Astrocyte (in vitro differentiated cells and primary cell): Measurements from ENCODE around the gene PLA2G4A. TPM values are rescaled to one million over a fixed set of nuclear protein-coding genes. Genes with fewer than 3 reads are reported as not detected.

ENCODE experiments used
- DNase-seq: peaks from one replicate; pipeline ENCODE4 v3.0.0-alpha.2; 2010; ENCODE audit warnings: low read depth
- FAIRE-seq: peaks from 2 replicates; lab custom pipeline; 2011; peaks lifted over from hg19 to GRCh38; lab: Jason Lieb, UNC
- H2AFZ ChIP-seq: 2 replicates; pipeline ENCODE4 v1.6.0; 2012; ENCODE audit warnings: low read depth, low read length, inconsistent platforms
- H3K27ac ChIP-seq: 2 replicates; pipeline ENCODE4 v1.5.1; 2011; ENCODE audit warnings: low read depth, low read length, inconsistent platforms
- H3K27me3 ChIP-seq: 2 replicates; pipeline ENCODE4 v1.6.0; 2011; ENCODE audit warnings: low read length, inconsistent platforms; ENCODE audit not compliant: insufficient read depth
- H3K36me3 ChIP-seq: 2 replicates; pipeline ENCODE4 v1.5.1; 2011; ENCODE audit warnings: low read length, inconsistent platforms; ENCODE audit not compliant: insufficient read depth
- H3K4me1 ChIP-seq: 2 replicates; pipeline ENCODE4 v1.5.1; 2011; ENCODE audit warnings: low read length, inconsistent platforms; ENCODE audit not compliant: insufficient read depth
- H3K4me2 ChIP-seq: 2 replicates; pipeline ENCODE4 v1.6.0; 2012; ENCODE audit warnings: low read length, inconsistent platforms
- H3K4me3 ChIP-seq: 2 replicates; pipeline ENCODE4 v1.5.1; 2011; ENCODE audit warnings: low read depth, mild to moderate bottlenecking, low read length, inconsistent platforms; ENCODE audit not compliant: insufficient read depth
- H3K79me2 ChIP-seq: 2 replicates; pipeline ENCODE4 v1.6.0; 2012; ENCODE audit warnings: mild to moderate bottlenecking, low read length, inconsistent platforms; ENCODE audit not compliant: insufficient read depth
- H3K9ac ChIP-seq: 2 replicates; pipeline ENCODE4 v1.6.0; 2012; ENCODE audit warnings: mild to moderate bottlenecking, low read length, inconsistent platforms
- H3K9me3 ChIP-seq: 2 replicates; pipeline ENCODE4 v1.5.1; 2012; ENCODE audit warnings: low read depth, mild to moderate bottlenecking, low read length, inconsistent platforms; ENCODE audit not compliant: insufficient read depth
- H4K20me1 ChIP-seq: 2 replicates; pipeline ENCODE4 v1.6.0; 2012; ENCODE audit warnings: low read length, inconsistent platforms; ENCODE audit not compliant: insufficient read depth
- H3K27ac Mint-ChIP-seq: one replicate; pipeline ENCODE4 v1.8.0; 2021; ENCODE audit warnings: mild to moderate bottlenecking, mixed read lengths; ENCODE audit not compliant: unreplicated experiment
- H3K27me3 Mint-ChIP-seq: one replicate; pipeline ENCODE4 v1.8.0; 2021; ENCODE audit warnings: low read depth, mixed read lengths; ENCODE audit not compliant: unreplicated experiment
- H3K36me3 Mint-ChIP-seq: one replicate; pipeline ENCODE4 v1.8.0; 2021; ENCODE audit warnings: low read depth, mixed read lengths; ENCODE audit not compliant: unreplicated experiment
- H3K4me1 Mint-ChIP-seq: one replicate; pipeline ENCODE4 v1.8.0; 2021; ENCODE audit warnings: low read depth, mixed read lengths; ENCODE audit not compliant: unreplicated experiment
- H3K4me3 Mint-ChIP-seq: one replicate; pipeline ENCODE4 v1.8.0; 2021; ENCODE audit warnings: mild to moderate bottlenecking, moderate library complexity, mixed read lengths; ENCODE audit not compliant: unreplicated experiment
- H3K9me3 Mint-ChIP-seq: one replicate; pipeline ENCODE4 v1.8.0; 2021; ENCODE audit warnings: mild to moderate bottlenecking, mixed read lengths; ENCODE audit not compliant: unreplicated experiment
- CTCF ChIP-seq: IDR thresholded peaks from 2 replicates; pipeline ENCODE4 v1.5.1; 2011; ENCODE audit warnings: low read depth, mild to moderate bottlenecking, inconsistent platforms, low read length, moderate library complexity; ENCODE audit not compliant: insufficient read depth
- EZH2 ChIP-seq: IDR thresholded peaks from 2 replicates; pipeline ENCODE4 v1.6.1; 2012; ENCODE audit warnings: mild to moderate bottlenecking, low read length, inconsistent platforms; ENCODE audit not compliant: insufficient read depth
- total RNA-seq: library from RNA; stranded (reverse); gene quantifications from 2 replicates; pipeline ENCODE4 v1.2.1, GENCODE V29; 2021

Gene PLA2G4A
- total RNA-seq, 1 donor from 2014 or later = 1.4 TPM

- Histone ChIP-seq H2AFZ (peak overlapping the region; percentile 20), H3K9me3 (no peaks in the 10 kb centered on the region), H4K20me1 (no peaks in the 10 kb centered on the region), H3K36me3 (no peaks in the 10 kb centered on the region), H3K27ac (peak overlapping the region; percentile 76), H3K27me3 (no peaks in the 10 kb centered on the region), H3K4me3 (no peak overlapping the region), H3K4me2 (peak overlapping the region; percentile 67), H3K9ac (peak overlapping the region; percentile 64), H3K4me1 (peaks cover 12% of the 10 kb centered on the region), H3K79me2 (no peaks in the 10 kb centered on the region)
- no peaks in the 10 kb centered on the region for H3K36me3 Mint-ChIP-seq
- no peak overlapping the region for H3K4me3 Mint-ChIP-seq
- H3K4me1 Mint-ChIP-seq = peaks cover 3% of the 10 kb centered on the region
- H3K27ac Mint-ChIP-seq = no peak overlapping the region
- no peaks in the 10 kb centered on the region for H3K27me3 Mint-ChIP-seq
- no peak for TF ChIP-seq CTCF
- TF ChIP-seq EZH2 = no peak
- FAIRE-seq (no peak), DNase-seq (peak; percentile 82)
- H3K9me3 Mint-ChIP-seq = no peaks in the 10 kb centered on the region
Observed at GRCh38 chr1:186819126-186819525, 9.6 kb upstream of the PLA2G4A start.

- TF ChIP-seq EZH2 (no peak), CTCF (no peak)
- no peak overlapping the region for H3K27ac Mint-ChIP-seq
- H3K79me2 ChIP-seq = no peaks in the 10 kb centered on the region
- H3K9ac ChIP-seq = peak overlapping the region; percentile 64
- H3K4me2 ChIP-seq = peak overlapping the region; percentile 67
- DNase-seq (no peak), FAIRE-seq (no peak)
- H3K4me1 Mint-ChIP-seq = peaks cover 3% of the 10 kb centered on the region
- no peak overlapping the region for H2AFZ ChIP-seq
- H3K9me3 Mint-ChIP-seq = no peaks in the 10 kb centered on the region
- no peaks in the 10 kb centered on the region for H3K36me3 ChIP-seq
- H3K4me3 ChIP-seq = no peak overlapping the region
- peaks cover 12% of the 10 kb centered on the region for H3K4me1 ChIP-seq
- H3K27me3 Mint-ChIP-seq = no peaks in the 10 kb centered on the region
- H3K27me3 ChIP-seq = no peaks in the 10 kb centered on the region
- H3K36me3 Mint-ChIP-seq = no peaks in the 10 kb centered on the region
- H3K9me3 ChIP-seq = no peaks in the 10 kb centered on the region
- peak overlapping the region; percentile 76 for H3K27ac ChIP-seq
- H3K4me3 Mint-ChIP-seq = no peak overlapping the region
- H4K20me1 ChIP-seq = no peaks in the 10 kb centered on the region
Observed at GRCh38 chr1:186819563-186819962, 9.2 kb upstream of the PLA2G4A start.

GRCh38 chr1:186829686-186830587, 1.2 kb downstream of the PLA2G4A start:
- Histone ChIP-seq H3K36me3 (no peaks in the 10 kb centered on the region), H3K9me3 (no peaks in the 10 kb centered on the region), H2AFZ (no peak overlapping the region), H3K4me3 (peak overlapping the region; percentile 93), H3K9ac (peak overlapping the region; percentile 93), H3K4me2 (peak overlapping the region; percentile 97), H3K27me3 (no peaks in the 10 kb centered on the region), H4K20me1 (no peaks in the 10 kb centered on the region), H3K27ac (no peak overlapping the region), H3K79me2 (no peaks in the 10 kb centered on the region), H3K4me1 (no peaks in the 10 kb centered on the region)
- FAIRE-seq (no peak), DNase-seq (no peak)
- Mint-ChIP-seq H3K4me3 (peak overlapping the region; percentile 90), H3K27ac (no peak overlapping the region), H3K27me3 (no peaks in the 10 kb centered on the region), H3K4me1 (no peaks in the 10 kb centered on the region), H3K9me3 (no peaks in the 10 kb centered on the region), H3K36me3 (no peaks in the 10 kb centered on the region)
- TF ChIP-seq EZH2 (no peak), CTCF (no peak)
